ENCODE measurements around the gene GADL1.

DNA sequence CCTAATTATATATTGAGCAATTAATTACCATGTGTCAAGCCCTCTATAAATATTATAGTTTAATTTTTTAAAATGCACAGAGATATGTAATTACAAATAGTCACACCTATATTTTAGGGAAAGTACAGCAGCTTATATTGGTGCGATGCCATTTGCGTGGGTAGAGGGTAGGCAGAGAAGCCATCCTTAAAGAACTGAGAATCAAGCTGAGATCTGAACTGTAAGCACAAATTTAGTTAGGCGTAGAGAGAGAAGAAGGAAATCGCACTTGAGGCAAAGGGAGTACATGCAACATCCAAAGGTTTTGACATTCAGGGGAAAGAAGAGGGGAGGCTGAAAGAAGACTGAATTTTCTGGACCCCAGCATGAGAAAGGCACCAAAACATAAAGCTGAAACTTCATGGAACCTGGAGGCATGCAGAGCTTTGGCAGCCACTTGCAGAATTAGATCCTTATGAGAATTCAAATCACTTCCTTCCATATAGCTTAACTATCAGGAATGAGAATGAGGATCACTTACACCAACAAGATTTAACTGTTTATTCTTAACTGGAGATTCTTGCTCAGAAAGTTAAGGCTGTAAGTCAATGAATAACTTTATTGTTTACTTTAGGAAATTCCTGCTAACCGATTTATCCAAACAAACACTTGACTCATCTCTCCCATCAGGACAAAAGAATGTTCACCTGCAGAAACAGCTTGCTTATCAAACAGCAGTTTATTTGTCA, 173.7 kb downstream of the GADL1 start:
- TF ChIP-seq, protein P1, sequence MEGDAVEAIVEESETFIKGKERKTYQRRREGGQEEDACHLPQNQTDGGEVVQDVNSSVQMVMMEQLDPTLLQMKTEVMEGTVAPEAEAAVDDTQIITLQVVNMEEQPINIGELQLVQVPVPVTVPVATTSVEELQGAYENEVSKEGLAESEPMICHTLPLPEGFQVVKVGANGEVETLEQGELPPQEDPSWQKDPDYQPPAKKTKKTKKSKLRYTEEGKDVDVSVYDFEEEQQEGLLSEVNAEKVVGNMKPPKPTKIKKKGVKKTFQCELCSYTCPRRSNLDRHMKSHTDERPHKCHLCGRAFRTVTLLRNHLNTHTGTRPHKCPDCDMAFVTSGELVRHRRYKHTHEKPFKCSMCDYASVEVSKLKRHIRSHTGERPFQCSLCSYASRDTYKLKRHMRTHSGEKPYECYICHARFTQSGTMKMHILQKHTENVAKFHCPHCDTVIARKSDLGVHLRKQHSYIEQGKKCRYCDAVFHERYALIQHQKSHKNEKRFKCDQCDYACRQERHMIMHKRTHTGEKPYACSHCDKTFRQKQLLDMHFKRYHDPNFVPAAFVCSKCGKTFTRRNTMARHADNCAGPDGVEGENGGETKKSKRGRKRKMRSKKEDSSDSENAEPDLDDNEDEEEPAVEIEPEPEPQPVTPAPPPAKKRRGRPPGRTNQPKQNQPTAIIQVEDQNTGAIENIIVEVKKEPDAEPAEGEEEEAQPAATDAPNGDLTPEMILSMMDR (conservative IDR thresholded peaks at IDR 0.05) = no peak
- TF ChIP-seq EZH2 (IDR thresholded peaks at IDR 0.05; ENCODE audit: low read depth) = no peak

Data from PC-9 (cell line).